HuH-7 (cell line): ENCODE measurements around the gene SIGMAR1.

Source experiments
- DNase-seq: peaks from one replicate; pipeline ENCODE4 v3.0.0; 2011; ENCODE audit warnings: low spot score

Gene SIGMAR1

GRCh38 chr9:34630402-34631154 lies 7.0 kb downstream of the SIGMAR1 start:
- no peak for DNase-seq

DNA sequence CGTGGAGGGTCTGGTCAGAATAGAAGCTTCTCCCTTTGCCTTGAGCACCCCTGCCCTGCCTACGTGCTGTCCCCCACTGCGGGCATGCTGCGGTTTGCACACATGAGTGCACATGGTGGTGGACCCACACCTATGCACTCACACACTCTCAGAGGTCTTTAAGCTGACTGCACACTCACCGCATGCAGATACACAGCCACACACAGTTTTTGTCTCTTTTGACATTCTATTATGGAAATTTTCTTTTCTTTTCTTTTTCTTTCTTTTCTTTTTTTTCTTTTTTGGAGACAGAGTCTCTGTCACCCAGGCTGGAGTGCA lies 8.1 kb downstream of the SIGMAR1 start:
- no peak for DNase-seq

DNA sequence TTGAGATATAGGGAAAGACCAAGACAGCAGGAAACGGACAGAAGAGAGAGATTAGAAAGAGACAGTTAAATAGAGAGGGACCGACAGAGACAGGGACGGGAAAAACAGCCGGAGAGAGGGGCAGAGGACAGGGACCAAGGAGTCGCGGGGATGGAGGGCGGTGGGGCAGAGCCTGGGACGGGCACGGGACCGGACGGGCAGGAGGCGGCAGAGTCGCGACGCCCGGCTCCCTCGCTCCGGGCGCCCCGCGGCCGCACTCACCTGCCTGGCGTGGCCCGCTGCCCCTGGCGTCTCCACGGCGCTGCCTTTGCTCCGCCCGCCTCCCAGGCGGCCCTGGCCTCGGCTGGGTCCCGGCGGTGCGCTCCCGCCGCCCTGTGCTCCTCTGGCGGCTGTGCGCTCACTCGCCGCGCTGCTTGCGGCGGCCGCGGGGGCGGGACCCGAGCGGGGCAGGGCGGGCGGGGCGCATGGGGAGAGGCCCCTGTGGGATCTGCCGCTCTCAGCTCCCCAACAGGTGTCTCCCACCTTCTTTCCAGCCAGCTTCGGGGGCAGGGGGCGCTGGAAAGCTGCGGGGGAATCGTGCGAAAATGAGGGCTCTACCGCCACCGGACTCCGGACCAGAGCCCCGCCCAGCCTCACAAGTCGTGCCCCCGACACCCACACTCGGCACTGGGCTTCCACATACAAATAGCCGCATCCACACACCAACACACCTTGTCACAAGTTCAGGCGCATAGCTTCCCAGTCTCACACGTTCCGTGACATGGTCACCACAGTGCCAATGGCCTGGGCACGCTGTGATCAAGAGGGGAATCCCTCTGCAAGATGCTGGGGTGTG lies 8.7 kb downstream of the SIGMAR1 start, which contains the start of gene ARID3C:
ARID3C (minus strand) TSS at position 411 of the 835 bp plus-strand sequence. CDS start 1,052 bp downstream, outside the sequence.
- DNase-seq: peak; percentile 51

- DNase-seq: no peak
Measured at GRCh38 chr9:34627716-34628655, 9.6 kb downstream of the SIGMAR1 start.

DNA sequence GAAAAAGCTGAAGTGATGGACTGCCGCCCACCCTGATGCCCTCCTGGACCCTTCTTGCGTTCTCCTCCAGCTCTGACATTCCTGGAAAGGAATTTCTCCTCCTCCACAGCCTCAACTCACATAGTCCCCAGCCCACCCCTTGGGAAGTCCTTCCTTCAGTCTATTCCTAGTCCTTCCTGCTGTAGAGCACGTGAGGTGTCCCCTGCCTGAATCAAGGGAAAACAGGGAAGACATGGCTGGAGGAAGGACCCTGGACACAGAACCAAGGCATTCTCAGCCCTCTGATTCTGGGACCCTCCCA lies 12.5 kb downstream of the SIGMAR1 start:
- DNase-seq: no peak

DNA sequence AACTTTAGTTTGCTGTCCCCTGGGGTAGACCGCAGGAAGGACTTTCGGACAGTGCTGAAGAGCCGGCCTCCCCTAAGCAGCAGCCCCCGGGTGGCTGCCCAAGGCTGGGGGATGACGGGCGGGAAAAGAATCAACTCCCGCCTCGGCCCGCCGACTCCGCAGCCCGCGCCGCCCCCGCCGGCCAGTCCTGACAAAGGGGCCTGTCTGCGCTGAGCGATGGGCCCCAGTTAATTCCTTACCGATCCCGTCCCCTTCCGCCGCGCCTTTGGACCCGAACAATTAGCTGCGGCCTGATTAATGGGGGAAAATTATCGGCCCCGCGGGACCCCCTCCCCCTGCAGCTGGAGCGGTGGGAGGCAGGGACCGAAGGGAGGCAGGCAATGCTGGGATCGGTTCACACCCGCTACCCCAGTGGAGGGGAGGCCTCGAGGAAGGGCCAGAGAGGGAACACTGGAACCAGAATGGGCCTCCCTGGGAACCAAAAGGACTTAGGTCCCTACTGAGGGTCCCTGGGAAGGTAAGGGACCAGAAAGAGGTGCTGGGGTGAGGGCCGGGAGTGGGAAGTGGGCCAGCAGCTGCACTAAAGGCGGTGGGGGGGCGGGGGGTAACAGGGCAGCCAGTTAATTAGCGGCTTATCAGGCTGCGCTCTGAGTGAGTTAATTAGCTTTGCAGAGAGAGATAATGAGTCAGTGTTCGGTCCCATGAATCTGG lies 13.0 kb downstream of the SIGMAR1 start:
- no peak for DNase-seq

GRCh38 chr9:34623374-34624235 lies 14.0 kb downstream of the SIGMAR1 start:
- DNase-seq: no peak

- DNase-seq: peak; percentile 96
Measured at GRCh38 chr9:34620061-34620994, 17.3 kb downstream of the SIGMAR1 start, which contains the start of gene DCTN3. TSS of gene DCTN3 (minus strand) at chr9:34620495. CDS start at chr9:34620464, 31 bp downstream.

GRCh38 chr9:34615132-34615531 lies 22.5 kb downstream of the SIGMAR1 start:
- no peak for DNase-seq

DNA sequence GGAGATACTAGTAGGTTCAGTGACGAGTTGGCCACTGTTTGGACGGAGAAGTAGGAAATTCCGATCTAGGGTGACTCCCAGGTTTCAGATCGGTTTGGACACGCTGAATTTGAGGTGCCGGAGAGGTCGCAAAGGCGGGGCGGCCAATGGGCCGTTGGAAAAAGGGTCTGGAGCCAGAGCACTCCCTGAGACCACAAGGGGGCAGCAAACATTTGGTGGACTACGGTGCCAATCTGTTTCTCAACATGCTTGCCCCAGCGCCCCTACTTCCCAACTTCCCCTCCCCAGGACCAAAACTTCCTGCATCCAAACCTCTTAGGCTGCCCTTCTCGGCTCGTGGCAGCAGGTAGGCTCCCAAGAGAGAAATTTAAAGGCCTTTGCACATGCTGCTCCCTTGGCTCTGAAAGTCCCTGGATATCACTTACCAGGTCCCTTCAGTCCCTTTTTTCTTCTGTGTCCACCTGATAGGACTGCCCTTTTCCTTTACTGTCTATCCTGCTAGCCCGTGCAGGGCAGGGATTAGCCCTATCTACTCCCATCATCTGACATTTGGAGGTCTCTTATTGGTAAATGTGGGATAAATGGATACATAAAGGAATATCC lies 24.7 kb downstream of the SIGMAR1 start:
- peak; percentile 67 for DNase-seq

DNA sequence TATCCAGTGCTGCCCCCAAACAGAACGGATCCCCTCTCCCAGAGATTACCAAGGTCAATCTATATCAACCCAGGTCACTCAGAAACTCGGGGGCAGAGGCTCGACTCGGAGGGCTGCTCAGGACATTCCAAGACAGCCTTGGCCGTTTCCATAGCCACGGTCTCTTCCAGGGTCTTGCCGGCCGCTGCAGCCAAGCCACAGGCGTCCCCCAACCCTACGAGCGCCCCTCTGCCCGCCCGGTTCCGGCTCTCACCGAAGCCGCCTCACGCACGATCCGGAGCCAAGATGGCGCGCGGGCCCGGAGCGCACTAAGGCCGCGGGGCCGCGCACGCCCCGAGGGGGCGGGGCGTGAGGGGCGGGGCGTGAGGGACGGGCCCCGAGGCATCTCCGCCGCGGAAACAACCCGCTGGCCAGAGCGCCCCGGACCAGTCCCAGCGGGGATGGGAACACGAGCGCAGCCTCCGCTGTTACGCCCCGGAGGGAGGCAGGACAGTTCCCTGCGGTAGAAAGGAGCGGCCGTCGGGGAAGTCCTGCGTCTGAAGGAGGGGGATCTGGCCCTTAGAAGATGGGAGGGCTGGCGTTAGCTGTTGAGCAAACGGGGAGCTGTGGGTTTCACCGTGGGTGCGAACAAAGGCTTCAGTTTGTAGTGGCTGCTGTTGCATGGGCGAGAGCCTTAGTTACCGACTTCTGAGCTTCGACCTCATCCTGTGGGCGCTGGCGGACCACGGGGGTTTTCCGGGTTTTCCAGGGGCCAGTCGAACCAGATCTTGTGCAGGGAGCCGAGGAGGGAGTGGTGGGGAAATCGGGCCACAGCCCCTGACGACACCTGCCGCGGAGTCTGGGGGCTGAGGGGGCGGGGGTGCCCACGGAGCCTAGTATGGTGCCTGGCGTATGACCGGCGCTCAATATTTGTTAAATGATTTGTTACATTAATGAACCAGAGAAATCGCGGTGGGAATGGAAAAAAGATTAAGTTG lies 25.5 kb downstream of the SIGMAR1 start, which contains the start of gene RPP25L:
RPP25L (minus strand) TSS at position 287 of the 977 bp plus-strand sequence. CDS start 801 bp downstream, outside the sequence.
- DNase-seq: peak; percentile 80

- DNase-seq: no peak
Measured at GRCh38 chr9:34611251-34611810, 26.3 kb downstream of the SIGMAR1 start.

- DNase-seq: no peak
Measured at GRCh38 chr9:34610434-34611206, 27.0 kb downstream of the SIGMAR1 start.

- no peak for DNase-seq
Measured at GRCh38 chr9:34607331-34607730, 30.3 kb downstream of the SIGMAR1 start.

- DNase-seq: no peak
Measured at GRCh38 chr9:34606905-34607304, 30.7 kb downstream of the SIGMAR1 start.

- no peak for DNase-seq
Measured at GRCh38 chr9:34606190-34606589, 31.4 kb downstream of the SIGMAR1 start.
